ENCODE data around the gene MPG. TPM values are rescaled to one million over a fixed set of nuclear protein-coding genes. Genes with fewer than 3 reads are reported as not detected.
"Not testable (repeated sequence)": the region's sequence is repeated elsewhere in the genome, so short reads cannot be mapped to it uniquely, and the experiment has no call there.

The MPG gene, protein sequence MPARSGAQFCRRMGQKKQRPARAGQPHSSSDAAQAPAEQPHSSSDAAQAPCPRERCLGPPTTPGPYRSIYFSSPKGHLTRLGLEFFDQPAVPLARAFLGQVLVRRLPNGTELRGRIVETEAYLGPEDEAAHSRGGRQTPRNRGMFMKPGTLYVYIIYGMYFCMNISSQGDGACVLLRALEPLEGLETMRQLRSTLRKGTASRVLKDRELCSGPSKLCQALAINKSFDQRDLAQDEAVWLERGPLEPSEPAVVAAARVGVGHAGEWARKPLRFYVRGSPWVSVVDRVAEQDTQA
- 93.3 and 98.3 TPM in 2 replicates for polyA plus RNA-seq (2012; rRNA removed)
- polyA plus RNA-seq (2012; cell fraction: cytosol; rRNA removed): 46.5 and 72.7 TPM in 2 replicates
- 42.9 and 60.4 TPM in 2 replicates for polyA plus RNA-seq (2012; cell fraction: nucleus; rRNA removed)

DNA sequence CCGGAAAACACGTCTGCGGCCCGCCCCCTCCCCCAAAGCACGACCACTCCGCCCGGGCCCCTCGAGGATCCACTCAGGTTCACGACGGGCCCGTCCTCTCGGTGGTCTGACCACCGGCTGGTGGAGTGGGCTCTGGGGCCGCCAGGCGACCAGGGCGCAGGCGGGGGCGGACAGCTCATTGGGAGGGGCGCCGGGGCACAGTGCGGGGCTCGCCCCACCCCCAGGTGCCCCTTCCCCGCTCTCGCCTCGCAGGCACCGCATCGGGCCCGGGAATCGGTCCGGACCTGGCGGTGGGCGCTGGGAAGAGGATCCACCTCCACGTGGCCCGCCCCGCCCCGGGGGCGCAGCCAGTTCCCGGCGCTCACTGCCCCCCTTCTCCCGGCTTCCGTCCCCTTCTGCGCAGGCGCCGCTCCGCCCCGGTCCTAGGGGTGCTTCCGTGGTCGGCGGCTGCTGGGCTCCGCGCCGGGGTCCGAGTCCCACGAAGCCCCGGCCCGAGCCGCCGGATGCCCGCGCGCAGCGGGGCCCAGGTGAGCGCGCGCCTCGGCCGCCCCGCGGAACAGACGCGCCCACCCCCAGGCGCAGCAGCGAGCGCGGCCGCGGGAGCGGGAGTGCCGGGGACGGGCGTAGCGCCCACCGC is at the start of gene MPG:
TSS of gene MPG (plus strand) at position 419 of the 637 bp plus-strand sequence. CDS start at position 504, 85 bp downstream.
- TF ChIP-seq, protein P1, sequence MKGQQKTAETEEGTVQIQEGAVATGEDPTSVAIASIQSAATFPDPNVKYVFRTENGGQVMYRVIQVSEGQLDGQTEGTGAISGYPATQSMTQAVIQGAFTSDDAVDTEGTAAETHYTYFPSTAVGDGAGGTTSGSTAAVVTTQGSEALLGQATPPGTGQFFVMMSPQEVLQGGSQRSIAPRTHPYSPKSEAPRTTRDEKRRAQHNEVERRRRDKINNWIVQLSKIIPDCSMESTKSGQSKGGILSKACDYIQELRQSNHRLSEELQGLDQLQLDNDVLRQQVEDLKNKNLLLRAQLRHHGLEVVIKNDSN (IDR thresholded peaks at IDR 0.05; ENCODE audit: borderline replicate concordance, low read depth): peak; percentile 58; the same call in 1 of the 2 replicates
- TF ChIP-seq, protein P2, sequence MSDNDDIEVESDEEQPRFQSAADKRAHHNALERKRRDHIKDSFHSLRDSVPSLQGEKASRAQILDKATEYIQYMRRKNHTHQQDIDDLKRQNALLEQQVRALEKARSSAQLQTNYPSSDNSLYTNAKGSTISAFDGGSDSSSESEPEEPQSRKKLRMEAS (IDR thresholded peaks at IDR 0.05; ENCODE audit: low read depth): peak; percentile 93
- TF ChIP-seq POLR2AphosphoS5 (IDR thresholded peaks at IDR 0.05; ENCODE audit: low read depth, low read length) (peak; percentile 62), ELF1 (IDR thresholded peaks at IDR 0.05) (peak; percentile 55; the same call in 1 of the 2 replicates), NRF1 (IDR thresholded peaks at IDR 0.05; ENCODE audit: low read depth, low read length) (peak; percentile 74), GABPA (IDR thresholded peaks at IDR 0.05; ENCODE audit: low read depth) (peak; percentile 47; the same call in 1 of the 2 replicates), FOXM1 (IDR thresholded peaks at IDR 0.05; ENCODE audit: low read depth) (no peak), RFX5 (IDR thresholded peaks at IDR 0.05; ENCODE audit: low read length) (no peak), MXI1 (IDR thresholded peaks at IDR 0.05; ENCODE audit: low read depth, low read length) (peak; percentile 93), RCOR1 (IDR thresholded peaks at IDR 0.05; ENCODE audit: low read length) (no peak)
- TF ChIP-seq, protein P3, sequence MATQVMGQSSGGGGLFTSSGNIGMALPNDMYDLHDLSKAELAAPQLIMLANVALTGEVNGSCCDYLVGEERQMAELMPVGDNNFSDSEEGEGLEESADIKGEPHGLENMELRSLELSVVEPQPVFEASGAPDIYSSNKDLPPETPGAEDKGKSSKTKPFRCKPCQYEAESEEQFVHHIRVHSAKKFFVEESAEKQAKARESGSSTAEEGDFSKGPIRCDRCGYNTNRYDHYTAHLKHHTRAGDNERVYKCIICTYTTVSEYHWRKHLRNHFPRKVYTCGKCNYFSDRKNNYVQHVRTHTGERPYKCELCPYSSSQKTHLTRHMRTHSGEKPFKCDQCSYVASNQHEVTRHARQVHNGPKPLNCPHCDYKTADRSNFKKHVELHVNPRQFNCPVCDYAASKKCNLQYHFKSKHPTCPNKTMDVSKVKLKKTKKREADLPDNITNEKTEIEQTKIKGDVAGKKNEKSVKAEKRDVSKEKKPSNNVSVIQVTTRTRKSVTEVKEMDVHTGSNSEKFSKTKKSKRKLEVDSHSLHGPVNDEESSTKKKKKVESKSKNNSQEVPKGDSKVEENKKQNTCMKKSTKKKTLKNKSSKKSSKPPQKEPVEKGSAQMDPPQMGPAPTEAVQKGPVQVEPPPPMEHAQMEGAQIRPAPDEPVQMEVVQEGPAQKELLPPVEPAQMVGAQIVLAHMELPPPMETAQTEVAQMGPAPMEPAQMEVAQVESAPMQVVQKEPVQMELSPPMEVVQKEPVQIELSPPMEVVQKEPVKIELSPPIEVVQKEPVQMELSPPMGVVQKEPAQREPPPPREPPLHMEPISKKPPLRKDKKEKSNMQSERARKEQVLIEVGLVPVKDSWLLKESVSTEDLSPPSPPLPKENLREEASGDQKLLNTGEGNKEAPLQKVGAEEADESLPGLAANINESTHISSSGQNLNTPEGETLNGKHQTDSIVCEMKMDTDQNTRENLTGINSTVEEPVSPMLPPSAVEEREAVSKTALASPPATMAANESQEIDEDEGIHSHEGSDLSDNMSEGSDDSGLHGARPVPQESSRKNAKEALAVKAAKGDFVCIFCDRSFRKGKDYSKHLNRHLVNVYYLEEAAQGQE (IDR thresholded peaks at IDR 0.05; ENCODE audit: low read depth, low read length): peak; percentile 37; the same call in 1 of the 2 replicates
- Histone ChIP-seq H3K9me2 (no peaks in the 10 kb centered on the region), H3K36me3 (replicated peaks in 1 of 2; ENCODE audit: control insufficient read depth in 1 of 2, insufficient read depth in 2 of 2, low read length in 1 of 2) (peaks cover 11 to 14% of the 10 kb centered on the region in 2 experiments), H3K79me2 (ENCODE audit: insufficient read depth) (peaks cover 22% of the 10 kb centered on the region), H2AFZ (ENCODE audit: low read depth) (no peak within 1 kb of the TSS), H3K4me3 (ENCODE audit: low read depth in 2 of 2, low read length in 1 of 2) (peak within 1 kb of the TSS; percentile 76 to 92), H4K20me1 (ENCODE audit: insufficient read depth) (no peaks in the 10 kb centered on the region), H3K4me1 (ENCODE audit: control insufficient read depth in 1 of 2, insufficient read depth in 2 of 2, low read depth in 1 of 2, low read length in 1 of 2) (peaks cover 20 to 51% of the 10 kb centered on the region in 2 experiments), H3K9me3 (no peaks in the 10 kb centered on the region), H3K9ac (peak within 1 kb of the TSS; percentile 77), H3K4me2 (peak within 1 kb of the TSS; percentile 99), H3K27me3 (ENCODE audit: insufficient read depth) (no peaks in the 10 kb centered on the region), H3K27ac (ENCODE audit: low read depth in 2 of 2, low read length in 1 of 2) (peak within 1 kb of the TSS; percentile 58 to 84), H3F3A (replicated peaks; ENCODE audit: insufficient read depth) (peaks cover 8% of the 10 kb centered on the region)
- peak; percentile 100 for DNase-seq
- CTCF ChIA-PET: interaction anchor here (1.1 to 3.7 kb wide), 8 partner anchors 12 to 284 kb away, joined by 4 to 35 read pairs (median 6); no protein-coding TSS in a partner anchor
- WGBS (ENCODE audit: low lambda C conversion rate): 0% methylated on average over 3 of the region's 83 CpGs
- POLR2A ChIA-PET: interaction anchor here (1.0 to 1.6 kb wide), 3 partner anchors 12 to 19 kb away, joined by 3 to 5 read pairs (median 4); no protein-coding TSS in a partner anchor

DNA sequence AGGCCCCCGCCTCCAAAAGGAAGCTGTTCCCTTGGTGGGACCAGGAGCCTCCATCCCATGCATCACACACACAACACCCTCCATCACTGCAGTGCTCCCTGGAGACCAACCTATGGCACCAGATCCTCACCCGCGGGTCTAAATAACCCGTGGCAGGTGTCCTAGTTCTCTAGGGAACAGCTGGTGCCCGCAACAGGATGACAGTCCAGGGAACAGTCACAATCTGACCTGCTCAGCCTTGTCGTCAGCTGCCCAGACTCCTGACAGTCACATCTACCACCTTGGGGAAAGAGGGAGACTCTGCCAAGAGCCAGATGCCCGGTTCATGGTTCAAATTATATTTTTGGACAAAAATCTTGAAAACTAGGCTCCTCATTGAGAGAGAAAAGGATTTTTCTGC is 47.4 kb upstream of the MPG start:
- H3K27me3 ChIP-seq (ENCODE audit: insufficient read depth); H3F3A ChIP-seq (replicated peaks; ENCODE audit: insufficient read depth); H3K36me3 ChIP-seq (replicated peaks in 1 of 2; ENCODE audit: control insufficient read depth in 1 of 2, insufficient read depth in 2 of 2, low read length in 1 of 2); CTCF ChIA-PET; H3K9me3 ChIP-seq; H3K4me2 ChIP-seq; H4K20me1 ChIP-seq (ENCODE audit: insufficient read depth); H3K27ac ChIP-seq (ENCODE audit: low read depth in 2 of 2, low read length in 1 of 2); H3K4me1 ChIP-seq (ENCODE audit: control insufficient read depth in 1 of 2, insufficient read depth in 2 of 2, low read depth in 1 of 2, low read length in 1 of 2); H3K79me2 ChIP-seq (ENCODE audit: insufficient read depth); H3K9ac ChIP-seq; H3K4me3 ChIP-seq (ENCODE audit: low read depth in 2 of 2, low read length in 1 of 2); POLR2A ChIA-PET; H2AFZ ChIP-seq (ENCODE audit: low read depth); H3K9me2 ChIP-seq; DNase-seq: not testable (repeated sequence)
- WGBS (ENCODE audit: low lambda C conversion rate): 71% methylated on average over 1 of the region's 7 CpGs

DNA sequence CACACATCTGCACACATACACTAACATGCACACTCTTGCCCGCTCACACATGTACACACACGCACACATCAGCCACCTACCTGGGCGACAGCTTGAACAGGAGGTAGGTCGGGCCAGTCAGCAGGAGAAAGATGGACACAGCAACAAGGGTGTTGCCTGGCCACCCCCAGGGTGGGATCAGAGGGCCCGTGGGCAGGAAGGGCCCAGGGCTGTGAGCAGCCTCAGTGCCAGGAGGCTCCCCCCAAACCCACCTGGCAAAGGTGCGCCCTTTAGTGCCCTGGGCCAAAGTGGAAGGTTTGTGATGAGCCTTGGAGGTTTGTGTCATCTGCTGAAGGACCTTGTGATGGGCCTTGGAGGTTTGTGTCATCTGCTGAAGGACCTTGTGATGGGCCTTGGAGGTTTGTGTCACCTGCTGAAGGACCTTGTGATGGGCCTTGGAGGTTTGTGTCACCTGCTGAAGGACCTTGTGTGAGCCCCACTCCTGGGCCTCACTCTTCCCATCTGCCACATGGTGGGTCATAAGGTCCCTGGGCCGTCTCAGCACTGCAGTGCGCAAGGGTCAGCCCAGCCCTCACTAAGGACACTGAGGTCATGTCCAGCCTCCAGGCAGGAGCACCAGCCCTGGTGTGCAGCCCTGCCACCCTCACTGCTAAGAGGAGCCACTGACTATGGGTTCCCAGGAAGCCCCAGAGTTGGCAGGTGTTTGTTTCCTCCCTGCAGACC is 44.7 kb upstream of the MPG start:
- H3F3A ChIP-seq (replicated peaks; ENCODE audit: insufficient read depth); POLR2A ChIA-PET; H3K79me2 ChIP-seq (ENCODE audit: insufficient read depth); H4K20me1 ChIP-seq (ENCODE audit: insufficient read depth); H3K4me3 ChIP-seq (ENCODE audit: low read depth in 2 of 2, low read length in 1 of 2); H2AFZ ChIP-seq (ENCODE audit: low read depth); CTCF ChIA-PET; H3K9me3 ChIP-seq; H3K27me3 ChIP-seq (ENCODE audit: insufficient read depth); H3K27ac ChIP-seq (ENCODE audit: low read depth in 2 of 2, low read length in 1 of 2); H3K4me2 ChIP-seq; H3K9me2 ChIP-seq; H3K4me1 ChIP-seq (ENCODE audit: control insufficient read depth in 1 of 2, insufficient read depth in 2 of 2, low read depth in 1 of 2, low read length in 1 of 2); DNase-seq; H3K36me3 ChIP-seq (replicated peaks in 1 of 2; ENCODE audit: control insufficient read depth in 1 of 2, insufficient read depth in 2 of 2, low read length in 1 of 2); H3K9ac ChIP-seq: not testable (repeated sequence)
- WGBS (ENCODE audit: low lambda C conversion rate): 54% methylated on average over 3 of the region's 8 CpGs
